Bronchial epithelial cell (primary cell): ENCODE results near the gene C6orf136. TPM values are rescaled to one million over a fixed set of nuclear protein-coding genes. Genes with fewer than 3 reads are reported as not detected.

Experiments
- DNase-seq: peaks from one replicate; pipeline ENCODE4 v3.0.0-alpha.2; 2010; ENCODE audit warnings: low read depth
- FAIRE-seq: peaks from 2 replicates; lab custom pipeline; 2011; peaks lifted over from hg19 to GRCh38; lab: Jason Lieb, UNC
- H3K27me3 ChIP-seq: 2 replicates; pipeline ENCODE4 v1.5.1; 2011; ENCODE audit warnings: low read length; ENCODE audit not compliant: control insufficient read depth, insufficient read depth
- H3K36me3 ChIP-seq: 2 replicates; pipeline ENCODE4 v1.5.1; 2011; ENCODE audit warnings: low read length; ENCODE audit not compliant: control insufficient read depth, insufficient read depth
- H3K4me3 ChIP-seq: 2 replicates; pipeline ENCODE4 v1.5.1; 2011; ENCODE audit warnings: mild to moderate bottlenecking, low read depth, low read length, control low read depth
- CTCF ChIP-seq: IDR thresholded peaks from 2 replicates; pipeline ENCODE4 v1.5.1; 2011; ENCODE audit warnings: mild to moderate bottlenecking, moderate library complexity, low read length, control low read depth, inconsistent platforms; ENCODE audit not compliant: insufficient read depth, severe bottlenecking
- total RNA-seq: library from RNA; depleted of rRNA; stranded (reverse); fragments of >200 nt; gene quantifications from 2 replicates; pipeline ENCODE4 v1.2.1, GENCODE V29; 2014

Gene C6orf136
- total RNA-seq, 1 donor from 2014 or later: 1.8 TPM

- no peak for TF ChIP-seq CTCF
- no peaks in the 10 kb centered on the region for H3K27me3 ChIP-seq
- FAIRE-seq (no peak), DNase-seq (no peak)
- peaks cover 11% of the 10 kb centered on the region for H3K36me3 ChIP-seq
- peak overlapping the region; percentile 0 for H3K4me3 ChIP-seq
Measured at GRCh38 chr6:30614044-30614842, 32.7 kb upstream of the C6orf136 start.

- DNase-seq: peak; percentile 96
- Histone ChIP-seq H3K27me3 (no peaks in the 10 kb centered on the region), H3K4me3 (peak overlapping the region; percentile 64), H3K36me3 (peaks cover 15% of the 10 kb centered on the region)
- FAIRE-seq: no peak
- TF ChIP-seq CTCF: no peak
Measured at GRCh38 chr6:30614843-30615218, 32.1 kb upstream of the C6orf136 start.

- Histone ChIP-seq H3K36me3 (peaks cover 14% of the 10 kb centered on the region), H3K27me3 (no peaks in the 10 kb centered on the region), H3K4me3 (peak overlapping the region; percentile 64)
- no peak for FAIRE-seq
- peak; percentile 67 for DNase-seq
- TF ChIP-seq CTCF: no peak
Measured at GRCh38 chr6:30615219-30615957, 31.5 kb upstream of the C6orf136 start.

GRCh38 chr6:30615958-30616810 lies 30.7 kb upstream of the C6orf136 start:
- TF ChIP-seq CTCF: no peak
- peak overlapping the region; percentile 64 for H3K4me3 ChIP-seq
- no peaks in the 10 kb centered on the region for H3K27me3 ChIP-seq
- DNase-seq (no peak), FAIRE-seq (no peak)
- H3K36me3 ChIP-seq: peaks cover 15% of the 10 kb centered on the region

GRCh38 chr6:30616811-30617564 lies 29.9 kb upstream of the C6orf136 start, which contains the start of gene PPP1R10:
TSS of gene PPP1R10 (minus strand) at chr6:30617243. CDS start at chr6:30609944, 7,299 bp downstream.
- peak; percentile 99 for DNase-seq

More at GRCh38 chr6:30616811-30617564, 29.9 kb upstream of the C6orf136 start, which contains the start of gene PPP1R10:
- H3K36me3 ChIP-seq: peaks cover 15% of the 10 kb centered on the region
- FAIRE-seq: peak; percentile 76
- H3K4me3 ChIP-seq: peak within 1 kb of the TSS; percentile 73
- no peak for TF ChIP-seq CTCF
- H3K27me3 ChIP-seq: no peaks in the 10 kb centered on the region
